Thoracic aorta (tissue), 2 donors: ENCODE data around the gene FAM83E. TPM values are rescaled to one million over a fixed set of nuclear protein-coding genes. Genes with fewer than 3 reads are reported as not detected.

Experiments used
- ATAC-seq: fragments of 150-250 bp; one replicate; pipeline ENCODE4 v1.8.0; 2017; ENCODE audit warnings: low read depth; ENCODE audit not compliant: insufficient number of reproducible peaks, low FRiP score
- DNase-seq: peaks from one replicate; pipeline ENCODE4 v3.0.0-alpha.2; 2020; ENCODE audit warnings: low spot score
- H3K27ac ChIP-seq, 2 donors: fragments of 200-600 bp; sonication (generic); 1 replicate in 1 of 2; 2 replicates in 1 of 2; pipeline ENCODE4 v1.5.1; 2016; ENCODE audit warnings: mild to moderate bottlenecking in 2 of 2, moderate library complexity in 2 of 2
- H3K27me3 ChIP-seq: fragments of 200-600 bp; sonication (generic); replicated peaks from 2 replicates; pipeline ENCODE4 v1.6.0; 2016; ENCODE audit warnings: mild to moderate bottlenecking; ENCODE audit not compliant: insufficient read depth
- H3K36me3 ChIP-seq: fragments of 200-600 bp; sonication (generic); one replicate; pipeline ENCODE4 v1.5.1; 2016
- H3K4me1 ChIP-seq, 2 donors: fragments of 200-600 bp; sonication (generic); 1 replicate in 1 of 2; 2 replicates in 1 of 2; pipeline versions ENCODE4 v1.5.1 to v1.6.0; 2016; ENCODE audit warnings: low read depth in 2 of 2, mild to moderate bottlenecking in 1 of 2; ENCODE audit not compliant: control insufficient read depth in 1 of 2
- H3K4me3 ChIP-seq: fragments of 200-600 bp; sonication (generic); 2 replicates; pipeline ENCODE4 v1.5.1; 2016; ENCODE audit warnings: mild to moderate bottlenecking
- H3K9me3 ChIP-seq: fragments of 200-600 bp; sonication (generic); 2 replicates; pipeline ENCODE4 v1.5.1; 2016
- CTCF ChIP-seq: fragments of 200-600 bp; sonication (generic); IDR thresholded peaks from one replicate; pipeline ENCODE4 v1.5.1; 2019; ENCODE audit warnings: antibody characterized with exemption
- total RNA-seq, 2 donors: library from RNA; depleted of rRNA; stranded (reverse); fragments of >200 nt; gene quantifications; one replicate each; pipeline versions ENCODE4 v1.1.0 to v1.2.3, GENCODE V29; 2016

Gene FAM83E
- total RNA-seq, 2 donors from 2014 or later, result 2.0 TPM; not detected in 1

GRCh38 chr19:48568345-48568886, 46.5 kb downstream of the FAM83E start:
- Histone ChIP-seq H3K27me3 (no peaks in the 10 kb centered on the region), H3K4me3 (peak overlapping the region; percentile 46), H3K9me3 (no peaks in the 10 kb centered on the region), H3K4me1 (peaks cover 0 to 20% of the 10 kb centered on the region in 2 donors), H3K27ac (peak overlapping the region in 1 of 2 donors; percentile 47), H3K36me3 (no peaks in the 10 kb centered on the region)
- no peak for TF ChIP-seq CTCF
- DNase-seq, result peak; percentile 80
- ATAC-seq, result peak; percentile 82

- H3K27me3 ChIP-seq, result no peaks in the 10 kb centered on the region
- no peak for ATAC-seq
- no peak for TF ChIP-seq CTCF
- DNase-seq, result no peak
- H3K4me3 ChIP-seq, result no peak overlapping the region
- peaks cover 0 to 20% of the 10 kb centered on the region in 2 donors for H3K4me1 ChIP-seq
- H3K9me3 ChIP-seq, result no peaks in the 10 kb centered on the region
- H3K27ac ChIP-seq, result no peak overlapping the region
- H3K36me3 ChIP-seq, result no peaks in the 10 kb centered on the region
These were observed 49.8 kb downstream of the FAM83E start for GRCh38 chr19:48565090-48565489.

Other genes starting within 250 kb of the FAM83E start
- gene KDELR1, start 223.5 kb downstream of the FAM83E start, total RNA-seq, result 10 to 100 TPM; 65.6 to 79.9 TPM
- gene GRIN2D, start 221.4 kb downstream of the FAM83E start, total RNA-seq, result under 1 TPM in 1 of 2 donors, not detected in 1; 0.68 TPM
- gene GRWD1, start 169.1 kb downstream of the FAM83E start, total RNA-seq, result 10 to 100 TPM; 17.5 to 38.3 TPM
- gene KCNJ14, start 159.5 kb downstream of the FAM83E start, total RNA-seq, result 1 to 10 TPM in 1 of 2 donors, under 1 TPM in 1; 0.27 to 1.2 TPM
- gene CYTH2, start 145.7 kb downstream of the FAM83E start, total RNA-seq, result 10 to 100 TPM; 50.6 to 79.4 TPM
- gene LMTK3, start 103.2 kb downstream of the FAM83E start, total RNA-seq, result 1 to 10 TPM in 1 of 2 donors, under 1 TPM in 1; 0.41 to 4.5 TPM
- not detected for gene SULT2B1, start 62.9 kb downstream of the FAM83E start, total RNA-seq
- gene SPACA4, start 8.3 kb downstream of the FAM83E start, total RNA-seq, result not detected
- gene RPL18, start 4.1 kb upstream of the FAM83E start, total RNA-seq, result 1,000 to 10,000 TPM; 1,120 to 1,389 TPM
- gene SPHK2, start 4.4 kb upstream of the FAM83E start, total RNA-seq, result 10 to 100 TPM; 16.2 to 49.0 TPM
- 10 to 100 TPM in 1 of 2 donors, 1 to 10 TPM in 1; 3.9 to 15.0 TPM for gene DBP, start 22.3 kb upstream of the FAM83E start, total RNA-seq
- gene CA11, start 31.1 kb upstream of the FAM83E start, total RNA-seq, result 1 to 10 TPM; 3.0 to 4.6 TPM
- 1 to 10 TPM in 1 of 2 donors, under 1 TPM in 1; 0.54 to 2.8 TPM for gene NTN5, start 57.9 kb upstream of the FAM83E start, total RNA-seq
- gene FUT2, start 80.9 kb upstream of the FAM83E start, total RNA-seq, result 1 to 10 TPM in 1 of 2 donors, not detected in 1; 2.3 TPM
- not detected for gene MAMSTR, start 104.6 kb upstream of the FAM83E start, total RNA-seq
- 10 to 100 TPM; 11.6 to 12.3 TPM for gene RASIP1, start 125.5 kb upstream of the FAM83E start, total RNA-seq
- not detected for gene IZUMO1, start 131.8 kb upstream of the FAM83E start, total RNA-seq
- under 1 TPM; 0.27 to 0.99 TPM for gene FUT1, start 137.6 kb upstream of the FAM83E start, total RNA-seq
- not detected for gene FGF21, start 140.4 kb upstream of the FAM83E start, total RNA-seq
- gene BCAT2, start 196.0 kb upstream of the FAM83E start, total RNA-seq, result 10 to 100 TPM; 26.5 to 38.4 TPM
- gene HSD17B14, start 221.4 kb upstream of the FAM83E start, total RNA-seq, result 10 to 100 TPM; 10.2 to 16.8 TPM